Upper lobe of left lung (tissue), 6 donors: ENCODE results near the gene DNAJC4. TPM values are rescaled to one million over a fixed set of nuclear protein-coding genes. Genes with fewer than 3 reads are reported as not detected.
A peak's percentile ranks its signal among the peaks of the same experiment; 100 is the strongest.

ENCODE experiments used
- ATAC-seq, 2 donors: fragments of 200-7000 bp; cut with Tn5 transposase; one replicate each; pipeline ENCODE4 v1.9.1; 2022; ENCODE audit warnings: mild to moderate bottlenecking in 2 of 2, moderate library complexity in 2 of 2; ENCODE audit not compliant: low FRiP score in 2 of 2
- DNase-seq, 2 donors: peaks; one replicate each; pipeline ENCODE4 v3.0.0-alpha.2; 2019 to 2020
- H3K27ac ChIP-seq, 4 donors: fragments of 200-600 bp; sonication (generic); one replicate each; pipeline ENCODE4 v1.5.1; 2016 to 2019
- H3K27me3 ChIP-seq, 4 donors: fragments of 200-600 bp; sonication (generic); one replicate each; pipeline ENCODE4 v1.5.1; 2017 to 2019
- H3K36me3 ChIP-seq, 4 donors: fragments of 200-600 bp; sonication (generic); one replicate each; pipeline ENCODE4 v1.5.1; 2016 to 2019
- H3K4me1 ChIP-seq, 4 donors: fragments of 200-600 bp; sonication (generic); one replicate each; pipeline ENCODE4 v1.5.1; 2018 to 2019
- H3K4me3 ChIP-seq, 4 donors: fragments of 200-600 bp; sonication (generic); one replicate each; pipeline ENCODE4 v1.5.1; 2017 to 2019; ENCODE audit warnings: mild to moderate bottlenecking in 2 of 4, moderate library complexity in 1 of 4
- H3K9me3 ChIP-seq, 4 donors: fragments of 200-600 bp; sonication (generic); one replicate each; pipeline ENCODE4 v1.5.1; 2018 to 2019
- EP300 ChIP-seq, 4 donors: sonication (generic); formaldehyde crosslinking; IDR thresholded peaks; one replicate each; pipeline ENCODE4 v1.5.1; 2017; ENCODE audit warnings: antibody characterized with exemption in 4 of 4, control low read depth in 2 of 4
- POLR2A ChIP-seq, 4 donors: fragments of 450-650 bp; IDR thresholded peaks; one replicate each; pipeline ENCODE4 v1.5.1; 2016 to 2017; ENCODE audit warnings: antibody characterized with exemption in 4 of 4, mild to moderate bottlenecking in 2 of 4
- POLR2AphosphoS5 ChIP-seq, 2 donors: sonication (generic); formaldehyde crosslinking; IDR thresholded peaks; one replicate each; pipeline ENCODE4 v1.5.1; 2017; ENCODE audit warnings: antibody characterized with exemption in 2 of 2
- WGBS, 2 donors: methylation state at CpG; one replicate each; pipeline ENCODE4 v1.1.5; 2017 to 2018; 5-methylcytosine and 5-hydroxymethylcytosine counted together
- total RNA-seq, 6 donors: library from RNA; depleted of rRNA in 4 of 6; stranded (reverse); fragments of >200 nt in 4 of 6; gene quantifications; one replicate each; pipeline versions ENCODE4 v1.1.0 to v1.2.1, GENCODE V29; 2016 to 2021
- TF ChIP-seq, protein P1 (sequence below), 6 experiments: fragments of 450-650 bp in 4 of 6; fragments of 200-600 bp in 2 of 6; sonication (generic) in 2 of 6; IDR thresholded peaks; one replicate each; pipeline ENCODE4 v1.5.1; 2016 to 2019; ENCODE audit warnings: antibody characterized with exemption in 6 of 6
- donor health status: DM: no; HTN: no; CAD: no; lungs with moderate emphysema.
- donor health status: DM: no; HTN: yes; CAD: no; lungs with severe emphysema.

The DNAJC4 gene
- total RNA-seq, 6 donors from 2014 or later, result 25.0 to 52.0 (median 39.2) TPM

DNA sequence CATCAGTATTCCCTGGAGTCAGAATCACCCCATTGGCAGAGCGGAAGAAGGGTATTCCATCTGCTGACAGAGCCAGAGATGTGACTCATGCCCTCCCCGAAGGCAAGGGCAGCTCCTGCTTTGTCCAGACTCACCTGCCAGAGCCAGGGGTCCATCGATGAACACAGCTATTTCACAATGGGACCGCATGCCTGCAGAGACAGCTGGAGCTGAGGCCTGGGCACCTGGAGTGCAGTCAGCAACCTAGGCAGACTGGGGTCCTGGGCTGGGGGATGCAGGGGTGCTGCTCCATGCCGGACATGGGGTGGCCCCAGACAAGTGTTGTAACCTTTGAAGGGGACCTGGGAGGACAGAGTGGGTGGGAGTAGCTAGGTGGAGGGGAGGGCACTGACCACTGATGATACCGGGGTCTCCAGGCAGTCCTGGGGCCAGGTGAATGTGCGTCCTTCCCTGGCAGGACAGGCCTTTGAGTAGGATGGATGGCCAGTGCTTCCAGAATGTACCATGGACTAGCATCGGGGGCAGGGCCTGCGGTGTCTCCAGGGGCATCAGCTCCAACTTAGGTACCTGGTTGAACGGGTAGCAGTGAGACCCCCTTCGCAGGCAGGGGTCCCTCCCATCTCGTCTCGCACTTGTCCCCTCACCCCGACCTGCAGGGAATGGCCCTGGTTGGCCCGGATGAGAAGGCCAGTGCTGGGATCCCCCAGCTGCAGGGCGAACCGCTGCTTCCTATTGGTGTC lies 6.0 kb upstream of the DNAJC4 start:
- DNase-seq (peak in 1 of 2 donors; percentile 46), ATAC-seq (no peak)
- Histone ChIP-seq H3K27ac (peak overlapping the region in 1 of 4 donors; percentile 89), H3K9me3 (no peaks in the 10 kb centered on the region), H3K36me3 (peaks cover 4 to 38% (median 31%) of the 10 kb centered on the region in 4 donors), H3K27me3 (no peaks in the 10 kb centered on the region), H3K4me3 (no peak overlapping the region), H3K4me1 (peaks cover 26 to 36% (median 29%) of the 10 kb centered on the region in 4 donors)
- TF ChIP-seq POLR2AphosphoS5 (IDR thresholded peaks at IDR 0.05) (no peak), POLR2A (IDR thresholded peaks at IDR 0.05) (no peak), EP300 (IDR thresholded peaks at IDR 0.05) (no peak)
- TF ChIP-seq, protein P1, sequence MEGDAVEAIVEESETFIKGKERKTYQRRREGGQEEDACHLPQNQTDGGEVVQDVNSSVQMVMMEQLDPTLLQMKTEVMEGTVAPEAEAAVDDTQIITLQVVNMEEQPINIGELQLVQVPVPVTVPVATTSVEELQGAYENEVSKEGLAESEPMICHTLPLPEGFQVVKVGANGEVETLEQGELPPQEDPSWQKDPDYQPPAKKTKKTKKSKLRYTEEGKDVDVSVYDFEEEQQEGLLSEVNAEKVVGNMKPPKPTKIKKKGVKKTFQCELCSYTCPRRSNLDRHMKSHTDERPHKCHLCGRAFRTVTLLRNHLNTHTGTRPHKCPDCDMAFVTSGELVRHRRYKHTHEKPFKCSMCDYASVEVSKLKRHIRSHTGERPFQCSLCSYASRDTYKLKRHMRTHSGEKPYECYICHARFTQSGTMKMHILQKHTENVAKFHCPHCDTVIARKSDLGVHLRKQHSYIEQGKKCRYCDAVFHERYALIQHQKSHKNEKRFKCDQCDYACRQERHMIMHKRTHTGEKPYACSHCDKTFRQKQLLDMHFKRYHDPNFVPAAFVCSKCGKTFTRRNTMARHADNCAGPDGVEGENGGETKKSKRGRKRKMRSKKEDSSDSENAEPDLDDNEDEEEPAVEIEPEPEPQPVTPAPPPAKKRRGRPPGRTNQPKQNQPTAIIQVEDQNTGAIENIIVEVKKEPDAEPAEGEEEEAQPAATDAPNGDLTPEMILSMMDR (IDR thresholded peaks at IDR 0.05), result no peak
- WGBS, 2 donors, result 89 to 91% methylated on average over 15 to 17 of the region's 17 CpGs

DNA sequence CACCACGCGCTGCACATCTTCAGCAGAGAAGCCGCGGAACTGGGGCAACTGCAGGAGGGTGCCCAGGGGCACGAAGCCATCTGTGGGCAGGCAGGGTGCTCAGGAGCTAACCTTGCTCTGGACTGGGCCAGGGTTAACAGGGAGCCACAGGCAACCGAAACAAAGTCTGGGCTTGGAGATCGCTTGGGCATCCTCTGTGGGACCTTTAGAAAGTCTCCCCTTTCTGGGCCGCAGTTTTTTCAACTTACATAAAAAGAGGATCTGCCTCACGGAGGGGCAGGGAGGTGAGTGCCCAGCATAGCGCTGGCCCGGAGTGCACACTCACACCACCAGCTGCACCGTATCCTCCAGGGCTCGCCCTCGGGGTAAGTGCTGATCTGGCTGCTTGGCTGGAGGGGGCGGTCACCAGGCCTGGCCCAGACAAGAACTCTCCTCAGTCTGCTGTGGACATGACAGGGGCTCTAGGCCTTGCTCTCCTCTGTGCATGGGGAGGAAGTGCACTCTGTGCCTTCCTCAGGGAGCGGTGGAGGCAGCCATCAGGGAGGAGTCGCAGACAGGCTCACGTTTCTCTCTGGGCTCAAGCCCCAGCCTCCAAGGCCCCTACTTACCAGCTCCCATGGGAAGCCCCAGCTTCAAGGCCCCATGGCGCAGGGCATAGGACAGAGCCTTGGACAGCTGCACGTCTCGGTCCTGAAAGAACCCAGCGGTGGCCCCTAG lies 5.3 kb upstream of the DNAJC4 start:
- peak overlapping the region; percentile 83 to 96 (median 92) for H3K27ac ChIP-seq
- DNase-seq (peak in 1 of 2 donors; percentile 46), ATAC-seq (no peak)
- H3K4me1 ChIP-seq, result peaks cover 34 to 43% (median 36%) of the 10 kb centered on the region in 4 donors
- H3K9me3 ChIP-seq, result no peaks in the 10 kb centered on the region
- H3K36me3 ChIP-seq, result peaks cover 4 to 31% (median 24%) of the 10 kb centered on the region in 4 donors
- 67 to 81% methylated on average over 7 to 19 of the region's 22 CpGs for WGBS, 2 donors
- no peaks in the 10 kb centered on the region for H3K27me3 ChIP-seq
- peak overlapping the region in 3 of 4 donors; percentile 62 to 76 (median 72) for H3K4me3 ChIP-seq
- TF ChIP-seq EP300 (IDR thresholded peaks at IDR 0.05) (no peak), POLR2A (IDR thresholded peaks at IDR 0.05) (no peak), POLR2AphosphoS5 (IDR thresholded peaks at IDR 0.05) (no peak)
- TF ChIP-seq, protein P1 (IDR thresholded peaks at IDR 0.05), result no peak

DNA sequence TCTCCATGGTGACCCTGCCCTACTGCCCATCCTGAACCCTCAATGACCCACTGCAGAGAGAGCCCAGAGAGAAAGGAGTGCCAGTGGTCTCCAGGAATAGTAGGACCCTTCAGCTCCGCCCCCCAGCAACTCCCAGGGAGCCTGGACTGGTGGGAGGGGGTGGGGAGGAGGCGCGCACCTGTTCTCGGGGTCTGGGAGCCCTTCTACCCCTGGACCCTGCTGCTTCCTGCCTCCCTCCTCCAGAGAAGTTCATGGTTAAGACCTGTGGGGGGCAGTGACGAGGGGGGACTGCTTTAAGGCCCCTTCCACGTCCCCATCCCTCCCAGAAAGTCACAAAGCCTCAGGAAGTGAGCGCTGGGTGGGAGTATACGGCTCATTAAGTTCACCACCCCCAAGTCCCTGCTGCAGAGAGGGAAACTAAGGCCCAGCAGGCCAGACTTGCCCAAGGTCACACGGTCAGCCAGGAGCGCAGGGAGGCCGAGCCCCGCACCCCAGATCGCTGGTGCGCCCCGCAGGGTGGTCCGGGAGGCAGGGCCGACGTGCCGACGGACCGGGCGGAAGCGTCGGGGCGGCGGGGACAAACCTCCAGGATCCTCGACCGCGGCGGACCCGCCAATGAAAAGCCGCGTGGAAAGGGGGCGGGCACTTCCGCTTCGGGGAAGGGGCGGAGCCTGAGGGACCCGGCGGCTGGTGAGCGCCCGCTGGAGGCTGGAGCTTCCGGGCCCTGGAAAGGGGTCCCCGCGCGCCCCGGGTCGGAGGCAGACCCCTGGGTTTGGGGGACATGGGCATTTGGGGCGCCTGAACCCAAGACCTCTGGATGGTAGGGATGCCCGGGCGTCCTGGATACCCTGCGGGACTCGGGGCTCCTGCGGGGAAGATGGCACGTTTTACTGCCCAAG lies 4.5 kb upstream of the DNAJC4 start, which contains the start of the genes NUDT22 and TRPT1:
NUDT22 (plus strand) TSS at position 667 of the 899 bp plus-strand sequence. CDS start 379 bp downstream, outside the sequence.
TRPT1 (minus strand) TSS at position 579 of the 899 bp plus-strand sequence; CDS start at position 253, 326 bp downstream.
- Histone ChIP-seq H3K27ac (peak within 1 kb of the TSS; percentile 83 to 96 (median 92)), H3K4me1 (peaks cover 35 to 47% (median 36%) of the 10 kb centered on the region in 4 donors), H3K9me3 (no peaks in the 10 kb centered on the region), H3K4me3 (peak within 1 kb of the TSS; percentile 44 to 76 (median 67)), H3K27me3 (no peaks in the 10 kb centered on the region), H3K36me3 (peaks cover 0 to 23% (median 16%) of the 10 kb centered on the region in 4 donors)
- TF ChIP-seq, protein P1 (IDR thresholded peaks at IDR 0.05), result peak in 4 of 6 experiments; percentile 7 to 35 (median 25)
- TF ChIP-seq EP300 (IDR thresholded peaks at IDR 0.05) (no peak), POLR2AphosphoS5 (IDR thresholded peaks at IDR 0.05) (peak; percentile 90 to 92), POLR2A (IDR thresholded peaks at IDR 0.05) (peak in 3 of 4 donors; percentile 61 to 93 (median 75))
- DNase-seq (peak; percentile 93 to 98), ATAC-seq (peak; percentile 92 to 94)
- 1 to 2% methylated on average over 20 to 28 of the region's 54 CpGs for WGBS, 2 donors

DNA sequence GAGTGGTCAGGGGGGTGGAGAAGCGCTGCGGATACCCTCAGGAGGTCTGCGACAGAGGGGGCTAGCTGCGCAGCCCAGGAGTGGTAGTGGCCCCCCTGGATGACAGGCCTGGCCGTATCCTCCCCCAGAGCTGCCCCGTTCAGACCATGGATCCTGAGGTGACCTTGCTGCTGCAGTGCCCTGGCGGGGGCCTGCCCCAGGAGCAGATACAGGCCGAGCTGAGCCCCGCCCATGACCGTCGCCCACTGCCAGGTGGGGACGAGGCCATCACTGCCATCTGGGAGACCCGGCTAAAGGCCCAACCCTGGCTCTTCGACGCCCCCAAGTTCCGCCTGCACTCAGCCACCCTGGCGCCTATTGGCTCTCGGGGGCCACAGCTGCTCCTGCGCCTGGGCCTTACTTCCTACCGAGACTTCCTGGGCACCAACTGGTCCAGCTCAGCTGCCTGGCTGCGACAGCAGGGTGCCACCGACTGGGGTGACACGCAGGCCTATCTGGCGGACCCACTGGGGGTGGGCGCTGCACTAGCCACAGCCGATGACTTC lies 3.8 kb upstream of the DNAJC4 start:
- ATAC-seq (peak; percentile 50 to 55), DNase-seq (peak; percentile 86 to 88)
- Histone ChIP-seq H3K9me3 (no peaks in the 10 kb centered on the region), H3K27ac (peak overlapping the region; percentile 83 to 96 (median 92)), H3K4me1 (peaks cover 42 to 54% (median 44%) of the 10 kb centered on the region in 4 donors), H3K36me3 (peaks cover 0 to 16% (median 11%) of the 10 kb centered on the region in 4 donors), H3K27me3 (no peaks in the 10 kb centered on the region), H3K4me3 (peak overlapping the region; percentile 44 to 76 (median 67))
- 0% methylated on average over 2 of the region's 26 CpGs; no CpG with 5 or more reads in 1 of the 2 donors for WGBS, 2 donors
- peak in 1 of 2 donors; percentile 33 for TF ChIP-seq POLR2AphosphoS5 (IDR thresholded peaks at IDR 0.05)
- TF ChIP-seq, protein P1 (IDR thresholded peaks at IDR 0.05), result no peak
